8988T (cell line): ENCODE data around the gene OSBP2.

Experiments used
- DNase-seq: peaks from one replicate; pipeline ENCODE4 v3.0.0; 2011

Gene OSBP2

DNA sequence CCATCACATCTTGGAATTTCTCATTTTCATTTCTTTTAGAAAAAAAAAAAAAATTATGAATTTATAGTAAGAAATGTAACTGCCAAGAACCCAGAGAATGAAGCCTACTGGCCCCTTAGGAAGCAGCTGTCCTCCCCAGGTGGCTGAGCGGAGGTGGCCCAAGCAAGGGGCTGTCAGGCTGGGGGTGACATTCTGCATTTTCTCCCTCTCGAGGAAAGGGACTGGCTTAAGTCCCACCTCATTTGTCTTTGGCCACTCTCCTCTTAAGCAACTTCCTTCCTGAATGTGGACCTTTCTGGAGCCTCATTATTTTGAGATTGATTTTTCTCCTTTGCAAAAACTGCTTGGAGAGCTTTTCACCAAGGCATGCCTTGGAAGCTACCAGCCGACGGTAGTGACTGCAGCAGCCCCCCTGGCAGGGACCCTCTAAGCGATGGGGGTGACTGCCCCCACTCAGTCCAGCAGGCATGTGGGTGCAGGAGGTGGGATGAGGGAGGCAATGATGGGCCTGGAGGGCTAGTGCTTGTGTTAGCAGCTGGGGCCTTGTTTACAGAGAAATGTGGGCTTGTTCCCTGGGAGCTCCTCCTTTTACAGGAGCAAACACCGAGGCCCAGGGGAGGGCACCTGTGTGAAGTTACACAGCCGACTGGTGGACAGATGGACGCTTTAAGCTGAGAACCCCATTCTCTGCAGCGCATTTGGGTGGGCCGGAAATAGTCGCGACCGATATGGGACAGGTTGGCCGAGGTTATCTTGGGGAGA, 162.2 kb downstream of the OSBP2 start:
- DNase-seq = no peak

DNA sequence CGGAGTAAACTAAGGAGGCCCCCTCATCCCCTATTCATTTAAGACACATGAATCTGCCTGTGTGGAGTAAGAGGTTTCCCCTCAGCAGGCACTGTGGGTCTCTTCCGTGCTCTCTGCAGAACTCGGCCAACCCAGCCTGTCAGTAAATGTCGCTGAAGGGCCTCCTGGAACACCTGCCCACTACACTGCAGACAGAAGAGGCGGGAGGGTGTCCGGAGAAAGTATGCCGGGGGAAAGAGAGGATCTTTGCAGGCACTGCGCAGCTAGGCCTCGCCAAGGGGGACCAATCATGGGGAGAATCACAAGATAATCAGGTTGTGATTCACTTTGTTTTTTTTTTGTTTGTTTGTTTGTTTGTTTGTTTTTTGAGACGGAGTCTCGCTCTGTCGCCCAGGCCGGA, 163.1 kb downstream of the OSBP2 start:
- DNase-seq = no peak

DNA sequence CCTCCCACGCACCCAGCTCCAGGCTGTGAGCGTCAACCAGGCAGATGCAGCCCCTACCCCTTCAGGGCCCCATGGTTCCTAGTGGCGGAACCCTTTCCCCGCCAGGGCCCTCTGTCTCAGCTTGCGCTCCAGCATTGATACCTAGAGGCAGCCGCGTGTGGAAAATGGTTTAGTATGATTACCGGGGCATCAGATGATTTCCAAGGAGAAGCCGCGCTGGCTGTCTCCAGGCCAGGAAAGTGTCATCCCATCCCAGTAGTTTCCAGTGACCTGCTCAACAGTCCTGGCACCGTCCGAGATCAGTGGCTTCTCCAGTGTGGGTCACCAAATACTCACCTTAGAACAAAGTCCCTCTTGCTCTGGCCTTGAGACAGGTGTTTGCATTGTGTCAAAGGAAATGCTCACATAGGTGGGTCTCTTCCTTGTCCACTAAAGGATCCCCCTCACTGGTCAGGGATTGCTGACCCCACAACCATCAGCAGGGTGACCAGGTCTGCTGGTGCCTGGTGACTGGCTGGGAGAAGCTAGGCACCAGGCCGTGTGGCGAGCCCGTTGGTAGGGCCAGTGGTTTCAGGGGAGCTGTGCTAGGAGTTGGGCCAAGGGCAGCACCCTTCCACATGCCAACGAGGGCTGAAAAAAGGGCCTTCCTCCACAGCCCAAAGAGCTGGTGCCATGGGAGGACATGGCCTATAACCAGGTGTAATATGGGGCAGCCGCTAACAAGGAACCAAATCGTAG, 164.5 kb downstream of the OSBP2 start:
- DNase-seq = no peak

DNA sequence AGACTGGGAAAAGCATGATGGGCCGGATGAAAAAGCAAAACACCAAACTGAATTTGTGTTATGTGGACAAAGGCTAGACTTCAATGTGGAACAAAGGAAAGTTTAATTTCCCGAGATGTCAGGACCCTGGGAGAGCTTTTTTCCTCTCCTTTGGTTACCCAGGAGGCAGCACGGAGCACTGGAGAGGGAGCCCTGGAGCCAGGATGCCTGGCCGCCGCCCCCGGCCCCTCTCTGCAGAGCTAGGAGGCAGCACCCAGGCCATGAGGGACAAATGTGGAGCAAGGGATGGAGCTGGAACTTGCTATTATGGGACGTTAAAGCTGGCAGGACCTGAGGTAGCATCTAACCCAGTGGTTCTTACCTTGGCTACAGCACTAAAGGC, 165.0 kb downstream of the OSBP2 start:
- DNase-seq = no peak

DNA sequence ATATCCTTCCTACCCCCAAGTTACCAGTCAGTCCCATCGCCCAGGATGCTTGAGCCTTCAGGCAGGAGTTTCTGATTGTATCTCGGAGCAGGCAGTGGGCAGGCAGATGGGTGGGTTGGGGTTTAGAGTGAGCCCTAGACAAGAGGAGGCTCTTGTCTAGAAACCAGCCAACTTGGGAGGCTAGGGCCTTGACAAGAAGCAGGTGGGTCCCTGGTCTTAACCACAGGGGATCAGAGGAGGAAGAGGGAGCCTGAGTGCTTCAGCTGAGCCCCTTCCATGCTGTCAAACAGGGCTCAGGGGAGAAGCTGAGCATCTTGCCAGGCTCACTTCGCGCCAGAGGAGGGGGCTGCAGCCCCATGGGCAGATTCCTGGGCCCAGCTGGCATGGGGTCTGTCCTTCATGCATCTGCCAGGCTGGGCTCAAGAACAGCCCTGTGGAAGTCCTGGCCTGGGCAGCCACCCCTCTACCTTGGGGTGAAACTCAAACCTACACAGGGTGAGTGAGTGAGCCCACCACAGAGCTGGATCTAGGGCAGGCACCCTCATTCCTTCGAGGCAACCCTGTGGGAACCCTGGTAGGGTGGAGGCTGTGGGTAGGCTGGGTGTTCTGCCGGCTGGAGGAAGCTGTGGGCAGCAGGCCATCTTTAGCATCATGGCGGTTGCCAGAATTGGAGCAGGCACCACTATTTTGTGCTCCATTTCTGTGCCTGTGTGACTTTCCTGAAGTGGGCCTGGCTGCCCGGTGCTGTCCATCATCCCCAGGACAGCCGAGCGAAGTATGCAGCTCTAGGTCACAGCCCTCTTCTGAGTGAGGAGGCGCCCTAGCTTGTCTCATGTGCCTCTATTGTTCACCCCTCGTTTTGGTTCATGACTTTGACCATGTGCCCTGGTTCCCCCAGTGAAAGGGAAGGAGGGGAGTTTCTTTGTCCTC, 165.8 kb downstream of the OSBP2 start:
- DNase-seq = no peak

DNA sequence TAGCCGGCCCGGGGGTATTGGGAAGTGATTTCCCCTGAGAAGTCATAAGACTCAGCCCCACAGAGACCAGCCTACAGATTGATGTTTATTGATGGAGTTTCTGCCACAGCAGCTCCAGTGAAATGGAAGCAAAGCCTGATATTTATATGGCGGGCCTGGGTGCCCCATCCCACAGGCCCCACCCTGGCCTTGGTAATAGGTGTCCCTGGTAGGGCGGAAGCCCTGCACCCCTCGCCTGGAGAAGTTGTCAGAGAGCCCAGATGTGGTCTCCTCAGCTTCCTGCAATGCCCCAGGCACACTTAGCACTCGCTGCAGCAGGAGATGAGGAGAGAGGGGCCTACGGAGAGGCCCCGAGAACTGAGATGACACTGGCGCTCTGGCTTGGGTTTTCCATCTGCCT, 166.5 kb downstream of the OSBP2 start:
- no peak for DNase-seq

DNA sequence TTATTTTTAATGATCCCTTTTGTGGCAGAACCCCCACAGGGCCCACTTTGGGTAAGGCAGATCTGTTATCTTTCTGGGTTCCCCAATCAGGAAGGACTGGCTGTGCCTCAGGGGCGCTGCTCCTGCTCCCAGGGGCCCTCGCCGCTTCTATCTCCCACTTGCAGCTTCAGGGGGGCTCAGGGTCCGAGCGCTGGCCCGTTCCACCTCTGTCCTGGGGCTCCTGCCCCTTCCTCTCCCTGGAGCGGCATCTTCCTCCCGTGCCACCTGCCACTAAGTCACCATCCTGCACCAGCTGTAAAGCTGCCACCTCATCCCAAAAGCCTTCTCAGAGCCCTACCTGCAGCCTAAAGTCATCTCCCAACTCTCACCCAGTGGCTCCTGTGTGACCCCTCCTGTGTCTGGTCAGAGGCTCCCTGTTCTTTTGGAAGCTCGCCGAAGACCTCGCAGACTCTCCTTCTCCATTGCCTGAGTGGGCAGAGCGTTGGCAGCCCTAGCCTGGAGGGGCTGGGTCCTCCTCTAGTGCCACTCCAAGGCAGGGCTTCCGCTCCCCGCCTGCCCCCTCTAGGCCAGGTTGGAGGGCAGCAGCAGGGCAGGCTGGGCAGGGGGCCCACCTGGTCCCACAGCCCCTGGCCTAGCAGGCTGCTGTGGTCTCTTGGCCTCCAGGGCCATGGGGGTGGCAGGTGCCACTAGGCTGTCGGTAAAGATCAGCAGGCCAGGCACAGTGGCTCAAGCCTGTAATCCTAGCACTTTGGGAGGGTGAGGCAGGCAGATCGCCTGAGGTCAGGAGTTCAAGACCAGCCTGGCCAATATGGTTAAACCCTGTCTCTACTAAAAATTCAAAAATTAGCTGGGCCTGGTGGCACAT, 167.2 kb downstream of the OSBP2 start:
- peak; percentile 6 for DNase-seq

DNA sequence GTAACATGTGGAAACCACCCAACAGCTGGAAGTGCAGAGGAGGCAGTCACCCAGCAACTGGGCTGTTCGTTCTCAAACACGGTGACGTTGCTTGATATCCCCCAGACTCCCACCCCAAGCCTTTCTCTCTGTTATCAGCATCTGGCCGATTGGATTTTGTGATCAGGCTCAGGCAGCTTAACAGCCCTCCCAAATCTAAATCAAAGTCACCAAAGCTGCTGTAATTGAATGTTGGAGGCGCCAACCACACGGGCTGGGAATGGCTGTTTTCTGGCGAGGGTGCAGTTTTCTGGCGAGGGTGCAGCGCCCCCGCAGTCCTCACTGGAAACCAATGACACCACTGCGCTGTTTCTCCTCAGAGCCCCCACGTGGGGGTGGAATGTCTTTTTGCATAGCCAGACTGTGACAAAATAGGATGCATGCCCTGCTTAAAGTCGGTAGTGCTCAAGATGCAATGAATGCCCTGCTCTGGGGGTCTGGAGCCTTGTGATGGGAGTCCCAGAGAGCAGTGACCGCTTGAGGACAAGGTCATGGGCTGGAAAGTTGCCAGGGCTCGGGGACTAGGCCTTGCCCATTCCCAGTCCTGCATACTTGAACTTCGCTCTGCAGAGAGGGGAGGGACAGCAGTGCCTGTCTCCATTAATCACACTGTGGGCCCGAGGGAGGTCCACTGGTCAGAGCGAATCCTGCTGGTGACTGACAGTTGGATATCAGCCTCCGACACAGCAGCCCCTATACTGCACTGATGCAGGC, 168.6 kb downstream of the OSBP2 start:
- DNase-seq = peak; percentile 10

DNA sequence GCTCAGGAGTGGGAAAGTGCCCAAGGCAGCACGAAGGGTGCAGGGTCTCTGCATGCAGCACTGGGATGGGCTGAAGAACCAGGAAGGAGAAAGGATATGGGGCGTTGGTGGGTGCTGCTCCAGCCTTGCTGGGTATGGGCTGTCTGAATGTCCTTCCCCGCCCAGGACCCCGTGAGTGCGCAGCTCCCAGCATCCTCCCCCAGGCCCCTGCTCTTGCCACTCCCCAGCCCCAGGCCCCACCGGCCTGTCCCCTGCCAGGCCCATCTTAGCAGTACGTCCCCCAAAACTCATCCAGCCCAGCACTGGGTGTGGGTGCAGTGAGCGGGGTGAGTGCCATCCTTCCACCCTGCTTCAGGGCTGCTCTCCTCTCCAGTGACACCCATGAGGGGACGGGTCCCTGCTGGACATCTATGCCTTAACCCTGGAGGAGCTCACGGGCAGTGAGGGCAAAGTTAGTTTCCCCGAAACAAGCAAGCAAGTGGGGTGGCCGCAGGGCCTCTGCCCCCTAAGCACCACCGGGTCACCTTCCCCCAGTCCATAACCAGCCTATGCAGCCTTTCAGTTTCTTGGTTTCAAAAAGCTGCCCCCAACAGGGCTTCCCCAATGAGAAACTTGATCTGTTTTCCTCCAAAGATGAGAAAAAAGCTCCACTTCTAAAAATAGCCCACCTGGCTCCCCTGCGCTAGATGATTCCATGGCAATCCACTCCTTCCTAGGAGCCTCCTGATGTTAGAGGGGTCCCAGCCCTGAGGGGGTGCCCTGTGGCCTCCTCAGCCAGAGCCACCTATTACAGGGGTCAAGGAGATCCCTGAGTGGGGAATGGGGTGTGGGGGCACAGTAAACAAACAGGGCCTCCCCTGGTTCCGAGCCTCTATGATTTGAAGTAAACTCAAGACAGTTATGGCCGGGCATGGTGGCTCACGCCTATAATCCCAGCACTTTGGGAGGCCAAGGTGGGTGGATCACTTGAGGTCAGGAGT, 170.1 kb downstream of the OSBP2 start:
- DNase-seq = peak; percentile 11

DNA sequence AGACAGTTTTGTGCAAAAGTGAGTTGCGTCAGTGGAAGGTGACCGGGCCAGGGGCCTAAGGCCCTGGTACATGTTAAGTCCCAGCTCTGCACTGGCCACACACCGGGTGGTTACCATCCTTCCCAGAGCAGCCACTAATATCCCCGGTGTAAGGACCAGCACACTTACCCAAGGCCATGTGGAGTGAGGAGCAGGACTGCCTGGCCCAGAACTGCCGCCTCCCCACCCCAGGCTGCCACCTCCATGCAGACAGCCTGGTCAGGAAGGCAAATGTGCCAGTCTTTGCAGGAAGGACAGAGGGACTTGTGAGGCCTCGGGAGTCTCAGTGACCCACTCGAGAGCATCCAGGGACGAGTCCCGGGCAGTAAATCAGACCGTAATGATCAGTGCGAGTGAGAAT, 171.0 kb downstream of the OSBP2 start:
- DNase-seq = peak; percentile 6

DNA sequence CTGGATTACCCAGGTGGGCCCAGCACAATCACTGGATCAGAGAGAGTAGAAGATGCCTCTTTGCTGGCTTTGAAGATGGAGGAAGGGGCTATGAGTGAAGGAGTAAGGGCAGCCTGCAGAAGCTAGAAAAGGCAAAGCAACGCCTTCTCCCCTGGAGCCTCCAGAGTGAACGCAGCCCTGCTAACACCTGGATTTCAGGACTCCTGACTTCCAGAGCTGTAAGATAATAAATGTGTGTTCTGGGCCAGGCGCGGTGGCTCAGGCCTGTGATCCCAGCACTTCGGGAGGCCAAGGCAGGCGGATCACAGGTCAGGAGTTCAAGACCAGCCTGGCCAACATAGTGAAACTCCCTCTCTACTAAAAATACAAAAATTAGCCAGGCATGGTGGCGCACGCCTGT, 171.5 kb downstream of the OSBP2 start:
- no peak for DNase-seq

DNA sequence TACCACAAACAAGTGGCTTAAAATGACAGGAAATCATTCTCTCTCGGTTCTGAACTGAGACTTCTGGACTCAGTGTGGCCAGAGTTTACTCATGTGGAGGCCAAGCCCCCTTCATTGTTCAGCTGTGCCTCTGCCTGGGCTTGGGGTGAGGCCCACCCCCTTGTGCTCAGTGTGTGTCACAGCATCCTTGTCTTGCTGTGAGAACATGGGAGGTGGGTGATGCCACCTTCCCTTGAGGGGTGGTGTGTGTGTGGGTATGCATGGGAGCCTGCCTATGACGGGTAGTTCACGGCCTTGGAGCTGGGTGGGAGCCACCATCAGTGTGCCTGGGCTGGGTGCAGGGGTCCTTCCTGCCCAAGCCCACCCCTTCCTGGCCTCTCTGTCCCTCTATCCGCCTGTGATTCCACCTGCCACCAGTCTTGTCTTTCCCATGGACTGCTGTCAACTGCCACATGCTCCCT, 172.2 kb downstream of the OSBP2 start:
- peak; percentile 46 for DNase-seq

DNA sequence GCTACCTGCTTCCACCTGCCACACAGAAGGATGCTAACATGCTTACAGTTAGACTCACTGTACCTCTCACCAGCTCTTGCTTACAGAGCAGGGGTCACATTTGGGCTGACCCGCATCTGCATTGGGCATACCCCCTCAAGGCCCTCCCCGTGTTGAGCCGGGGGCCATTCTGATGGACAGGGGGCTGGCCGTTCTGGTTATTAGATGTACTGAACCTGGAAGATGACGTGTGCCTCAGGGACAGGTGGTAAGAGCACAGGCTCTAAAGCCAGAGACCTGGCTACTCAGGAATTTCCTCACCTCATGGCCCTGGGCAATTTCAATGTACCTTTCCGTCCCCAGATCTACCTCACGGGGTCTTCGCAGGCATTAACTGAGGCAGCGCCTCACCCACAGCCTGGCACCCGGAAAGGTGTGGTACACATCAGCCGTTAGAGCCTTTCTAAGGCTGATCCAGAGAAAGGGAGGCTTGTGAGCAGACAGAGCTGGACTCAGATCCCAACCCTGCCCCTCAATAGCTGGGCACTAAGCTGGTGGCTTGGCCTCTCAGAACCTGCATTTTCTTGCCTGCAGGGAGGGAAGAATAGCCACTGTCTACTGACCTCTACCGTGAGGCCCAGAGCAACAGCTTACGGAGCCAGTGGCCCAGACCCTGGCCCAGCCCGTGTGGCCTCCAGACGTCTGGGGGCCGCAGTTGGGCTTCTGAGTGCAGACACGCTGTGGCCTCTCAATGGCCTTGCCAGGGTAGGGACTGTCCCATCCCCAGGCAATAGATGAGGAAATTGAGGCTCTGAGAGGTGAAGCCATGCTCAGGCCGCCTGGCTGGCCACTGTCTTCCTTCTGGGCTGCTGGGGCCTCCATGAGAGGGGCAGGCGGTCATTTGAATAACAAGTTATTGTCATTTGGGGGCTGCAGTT, 173.3 kb downstream of the OSBP2 start:
- peak; percentile 3 for DNase-seq

DNA sequence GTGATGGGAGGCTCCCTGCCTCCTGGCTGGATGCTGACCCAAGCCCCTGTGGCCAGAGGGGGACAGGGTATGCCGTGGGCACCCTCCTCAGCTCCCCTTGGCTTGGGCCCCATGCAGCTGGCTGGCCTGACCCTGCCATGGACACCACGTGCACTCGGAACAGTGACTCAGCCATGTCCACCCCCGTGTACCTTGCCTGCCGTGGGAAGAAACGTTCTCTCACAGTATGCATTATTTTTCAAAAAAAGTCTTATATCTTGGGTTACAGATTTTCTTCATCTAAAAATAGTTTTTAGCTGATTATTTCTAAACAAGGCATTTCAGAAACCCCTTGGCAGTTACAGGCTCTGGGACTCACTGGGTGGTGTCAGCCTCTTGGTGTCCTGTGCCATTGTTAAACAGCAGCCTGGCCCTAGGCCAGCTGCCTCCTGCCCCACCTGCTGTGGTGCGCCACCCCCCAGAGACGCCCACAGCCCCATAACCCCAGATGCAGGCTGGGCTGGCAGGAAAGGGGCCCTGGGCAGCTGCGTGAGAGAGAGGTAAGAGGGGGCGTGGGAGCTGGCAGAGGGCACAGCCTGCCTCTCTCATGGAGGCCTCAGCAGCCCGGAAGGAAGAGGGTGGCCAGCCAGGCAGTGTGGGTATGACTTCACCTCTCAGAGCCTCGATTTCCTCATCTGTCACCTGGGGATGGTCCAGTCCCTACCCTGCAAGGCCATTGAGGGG, 174.2 kb downstream of the OSBP2 start:
- peak; percentile 3 for DNase-seq

DNA sequence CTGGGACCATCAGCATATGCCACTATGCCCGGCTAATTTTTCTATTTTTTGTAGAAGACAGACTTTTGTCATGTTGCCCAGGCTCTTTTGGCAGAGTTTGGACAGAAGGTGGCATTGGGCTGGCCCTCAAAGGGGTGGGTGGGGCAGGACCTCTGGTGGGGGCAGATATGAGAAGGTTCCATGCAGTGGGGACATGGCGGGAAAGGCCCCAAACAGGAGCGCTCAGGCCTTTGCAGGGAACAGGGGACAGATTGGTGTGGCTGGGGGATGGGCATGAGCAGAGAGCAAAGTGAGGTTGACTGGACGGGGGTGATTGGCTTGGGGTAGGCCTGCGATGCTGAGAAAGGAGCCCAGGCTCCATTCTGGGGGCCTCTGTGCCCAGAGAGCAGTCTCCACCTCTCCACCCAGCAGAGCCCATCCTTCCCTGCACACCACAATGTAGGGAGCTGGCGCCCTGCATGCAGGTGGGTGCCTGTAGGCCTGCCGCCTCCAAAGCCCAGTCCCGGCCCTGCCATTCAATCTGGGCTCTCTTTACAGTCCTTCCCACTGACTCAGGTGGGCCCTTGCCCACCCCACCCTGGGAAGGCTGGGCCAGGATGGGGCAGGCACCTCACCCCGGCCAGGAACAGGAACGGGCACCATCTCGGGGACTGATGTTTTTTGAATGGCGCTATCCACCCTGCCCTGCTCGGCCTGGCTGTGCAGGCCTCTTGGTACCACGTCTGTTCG, 175.2 kb downstream of the OSBP2 start:
- peak; percentile 2 for DNase-seq

DNA sequence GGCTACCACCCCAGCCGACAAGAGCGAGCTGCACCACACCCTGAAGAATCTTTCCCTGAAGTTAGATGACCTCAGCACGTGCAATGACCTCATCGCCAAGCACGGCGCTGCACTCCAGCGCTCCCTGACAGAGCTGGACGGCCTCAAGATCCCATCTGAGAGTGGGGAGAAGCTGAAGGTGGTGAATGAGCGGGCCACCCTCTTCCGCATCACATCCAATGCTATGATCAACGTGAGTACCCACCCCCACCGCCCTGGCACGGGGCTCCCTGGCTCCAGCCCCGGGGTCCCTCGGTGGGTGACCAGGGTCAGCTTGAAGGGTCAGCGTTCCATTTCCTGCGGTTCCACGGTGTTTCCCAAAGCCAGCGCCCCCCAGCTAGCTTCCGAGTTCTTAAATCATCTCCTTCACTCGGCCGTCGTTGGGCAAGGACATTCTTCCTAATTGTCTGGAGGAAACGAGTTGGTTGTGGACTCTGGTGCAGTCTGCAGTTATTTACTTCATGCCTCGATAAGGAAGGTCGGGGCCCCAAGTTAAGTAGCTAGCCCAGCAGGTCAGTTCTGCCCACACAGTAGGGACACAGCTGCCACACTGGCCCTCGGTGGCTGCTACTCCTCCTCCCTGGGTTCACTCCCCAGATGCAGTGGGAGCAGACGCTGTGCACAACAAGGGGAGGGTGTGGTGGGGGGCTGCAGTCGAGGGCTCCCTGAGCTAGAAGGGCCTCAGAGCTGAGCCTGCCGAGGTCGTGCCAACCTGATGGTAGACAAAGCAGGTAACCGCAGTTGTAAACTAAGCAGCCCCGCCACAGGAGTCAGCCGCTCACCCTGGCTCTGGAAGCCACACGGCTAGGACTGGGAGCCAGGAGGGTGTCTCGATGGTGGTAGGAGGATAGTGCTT, 176.0 kb downstream of the OSBP2 start:
- DNase-seq = peak; percentile 6
